DMS153 (cell line): ENCODE results near the gene INPP5K.
"Not testable (repeated sequence)": the region's sequence is repeated elsewhere in the genome, so short reads cannot be mapped to it uniquely, and the experiment has no call there.

Source experiments
- DNase-seq: peaks from one replicate; lab custom pipeline; 2025; lab: John Stamatoyannopoulos, UW

Gene INPP5K

DNA sequence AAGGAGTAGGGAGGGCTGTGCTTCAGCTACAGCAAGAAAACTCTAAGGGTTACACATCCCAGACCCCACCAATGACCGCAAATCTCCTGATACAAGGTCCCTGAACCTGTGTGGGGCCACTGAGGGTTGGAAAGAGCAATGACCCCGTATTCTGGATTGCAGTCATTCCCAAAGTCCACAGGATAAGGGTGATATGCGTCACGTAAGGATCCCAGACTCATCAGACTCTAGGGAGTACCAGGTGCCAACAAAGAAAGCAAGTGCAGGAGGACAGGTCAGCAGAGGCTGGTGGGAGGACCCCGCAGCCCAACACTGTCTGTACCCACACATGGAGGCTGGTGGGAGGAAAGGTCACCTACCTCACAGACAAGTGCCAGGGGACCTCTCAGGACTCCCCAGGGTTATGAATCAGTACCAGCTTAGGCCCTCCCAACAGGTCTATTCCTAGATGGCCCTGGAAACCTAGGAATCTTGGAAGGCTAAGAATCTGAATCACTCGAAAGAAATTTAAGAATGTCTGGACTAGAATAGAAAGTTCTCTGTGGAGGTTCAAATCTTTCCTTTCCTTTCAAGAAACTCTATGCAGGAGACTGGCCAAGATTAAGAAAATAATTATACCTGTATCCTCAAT is 30.0 kb upstream of the INPP5K start:
- no peak for DNase-seq

DNA sequence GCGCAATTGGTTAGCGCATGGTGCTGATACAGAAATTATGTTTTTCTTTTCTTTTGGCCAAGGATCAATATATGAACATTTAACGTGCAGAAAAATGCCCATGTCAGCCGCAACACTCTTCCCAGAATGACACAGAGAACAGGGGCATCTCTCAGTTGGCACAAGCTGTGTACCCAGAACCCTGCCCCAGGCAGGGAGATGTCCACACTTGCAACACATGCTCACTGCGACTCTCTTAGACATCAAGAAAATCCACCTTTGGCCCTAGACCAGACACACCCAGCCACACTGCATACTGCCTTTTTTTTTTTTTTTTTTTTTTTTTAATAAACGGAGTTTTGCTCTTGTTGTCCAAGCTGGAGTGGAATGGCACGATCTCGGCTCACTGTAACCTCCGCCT is 29.2 kb upstream of the INPP5K start:
- no peak for DNase-seq

DNA sequence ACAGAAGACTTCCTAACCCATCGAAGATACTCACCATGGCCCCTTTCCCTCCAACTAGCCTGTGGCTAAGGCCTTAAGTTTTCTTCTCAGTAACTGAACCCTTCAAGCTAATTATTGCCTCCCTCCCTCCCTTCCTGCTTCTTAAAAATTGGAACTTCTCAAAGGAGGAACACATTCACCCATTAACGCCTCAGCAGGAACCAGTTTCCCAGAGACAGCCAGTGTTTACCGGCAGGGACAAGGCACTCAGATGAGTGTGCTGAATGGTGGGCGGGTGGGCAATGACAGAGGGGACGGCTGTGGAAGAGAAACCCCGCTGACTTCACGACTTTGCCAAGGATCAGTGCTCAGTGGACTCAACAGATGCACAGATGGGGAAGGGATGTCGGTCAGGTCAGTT is 25.9 kb upstream of the INPP5K start:
- no peak for DNase-seq

DNA sequence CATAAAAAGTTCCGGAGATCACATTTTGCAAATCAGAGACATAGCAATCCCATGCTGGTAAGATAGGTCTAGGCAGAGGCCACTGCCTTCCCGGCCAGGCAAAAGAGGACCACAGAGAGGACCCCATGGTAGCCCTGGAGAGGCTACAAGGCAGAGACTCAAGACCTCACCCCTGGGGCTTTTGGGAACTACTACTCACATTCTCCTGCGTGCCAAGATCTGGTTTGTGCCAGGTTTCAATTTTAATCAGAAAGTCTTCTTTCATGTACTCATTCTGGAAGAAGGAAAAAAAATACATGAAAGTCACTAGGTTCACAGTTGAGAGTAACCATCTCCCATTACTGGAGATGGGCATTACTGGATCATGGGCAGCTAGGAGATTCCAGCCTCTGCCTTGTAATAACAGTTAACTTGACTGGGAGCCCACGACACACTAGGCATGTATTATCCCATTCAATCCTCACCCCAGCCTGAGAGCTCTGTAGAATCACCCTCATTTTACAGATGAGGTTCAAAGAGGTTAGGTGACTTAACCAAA is 25.0 kb upstream of the INPP5K start:
- DNase-seq = no peak

DNA sequence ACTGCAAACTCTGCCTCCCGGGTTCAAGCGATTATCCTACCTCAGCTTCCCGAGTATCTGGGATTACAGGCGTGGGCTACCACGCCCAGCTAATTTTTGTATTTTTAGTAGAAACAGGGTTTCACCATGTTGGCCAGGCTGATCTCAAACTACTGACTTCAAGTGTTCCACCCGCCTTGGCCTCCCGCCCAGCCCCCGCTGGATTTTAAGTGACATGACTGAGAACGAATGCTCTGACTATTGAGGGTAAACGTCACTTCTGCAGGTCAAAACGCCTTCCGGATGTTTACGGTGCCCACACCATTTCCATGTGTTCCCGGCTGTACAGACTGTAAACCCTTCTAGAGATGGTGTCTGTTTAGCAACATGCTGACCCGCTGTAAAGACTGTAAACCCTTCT is 23.4 kb upstream of the INPP5K start:
- no peak for DNase-seq

DNA sequence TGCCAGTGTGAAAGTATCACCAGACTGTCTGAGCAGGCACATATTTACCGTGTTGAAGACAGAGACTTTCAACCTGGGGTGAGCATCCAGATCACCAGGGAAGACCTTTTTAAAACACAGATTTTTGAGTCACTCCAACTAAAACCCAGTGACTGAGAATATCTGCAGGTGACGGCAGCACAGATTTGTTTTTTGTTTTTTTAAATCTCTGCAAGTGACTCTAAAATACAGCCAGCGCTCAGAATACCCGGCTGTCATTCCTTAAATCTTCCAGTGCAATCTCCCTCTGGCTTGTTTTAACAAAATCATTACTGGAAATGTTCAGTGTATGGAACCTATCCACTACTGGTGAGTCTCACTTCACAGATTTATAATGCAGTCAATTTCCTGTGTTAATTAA is 19.3 kb upstream of the INPP5K start:
- no peak for DNase-seq

DNA sequence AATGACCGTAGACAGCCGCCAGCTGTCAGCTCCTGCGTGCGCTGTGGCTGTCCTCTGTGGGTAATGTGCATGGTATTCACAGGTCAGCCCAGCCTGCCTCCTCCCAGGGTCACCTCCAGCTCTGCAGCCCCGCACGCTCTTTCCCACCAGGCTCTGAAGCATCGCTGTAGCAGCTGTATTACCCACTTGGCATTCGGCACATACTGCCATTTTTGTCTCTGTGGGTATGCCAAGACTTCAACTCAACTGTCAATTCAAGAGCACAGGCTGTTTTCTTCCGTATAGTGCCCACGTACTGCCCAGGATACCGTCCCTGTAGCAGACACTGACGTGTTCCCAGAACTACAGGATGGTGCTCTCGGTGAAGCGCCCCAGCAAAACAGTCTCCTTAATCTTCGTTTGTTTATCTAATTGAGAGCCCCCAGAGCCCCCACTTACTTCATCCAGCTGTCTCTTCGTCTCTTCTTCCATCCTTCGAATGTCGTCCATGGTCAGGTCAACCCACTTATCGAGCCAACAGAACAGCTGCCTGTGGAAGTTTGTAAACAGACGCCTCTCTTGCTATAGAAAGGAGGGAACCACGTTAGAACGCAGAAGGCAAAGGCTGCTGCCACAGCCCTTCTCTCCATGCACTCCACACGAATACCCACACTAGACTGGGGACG is 17.4 kb upstream of the INPP5K start:
- DNase-seq = no peak

DNA sequence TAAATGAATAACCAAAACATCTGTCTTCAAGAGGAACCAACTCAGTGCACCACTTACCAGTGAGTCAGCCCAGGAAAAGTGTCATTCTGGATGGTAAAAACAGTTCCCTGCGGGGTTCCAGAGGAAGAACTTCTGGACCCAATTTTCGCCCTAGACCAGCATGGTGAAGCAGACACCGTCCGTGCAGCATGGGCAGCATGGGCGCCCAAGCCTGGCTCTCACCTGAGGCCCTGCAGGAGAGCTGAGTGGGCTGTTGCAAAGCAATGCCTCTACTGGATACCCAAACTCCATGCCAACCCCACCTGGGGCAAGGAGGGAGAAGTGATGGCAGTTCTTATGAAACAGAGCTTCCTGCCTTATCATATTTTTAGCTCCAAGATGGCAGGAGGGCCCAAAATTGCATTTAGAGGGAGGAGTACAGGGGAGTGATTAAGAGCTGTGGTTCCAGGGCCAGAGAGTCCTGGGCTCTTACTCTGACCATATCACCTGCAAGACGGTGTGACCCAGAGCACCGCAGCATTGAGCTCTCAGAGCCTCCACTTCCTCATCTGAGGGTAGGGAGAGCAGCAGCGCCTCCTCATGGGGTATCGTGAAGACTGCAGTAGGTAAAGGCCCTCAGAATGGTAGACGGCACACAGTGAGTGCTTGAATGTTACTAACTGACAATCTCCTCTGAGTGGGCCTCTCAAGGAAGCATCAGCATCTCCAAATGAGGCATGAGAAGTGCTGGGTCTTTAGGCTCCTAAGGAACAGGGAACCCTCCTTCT is 16.6 kb upstream of the INPP5K start:
- DNase-seq = no peak

DNA sequence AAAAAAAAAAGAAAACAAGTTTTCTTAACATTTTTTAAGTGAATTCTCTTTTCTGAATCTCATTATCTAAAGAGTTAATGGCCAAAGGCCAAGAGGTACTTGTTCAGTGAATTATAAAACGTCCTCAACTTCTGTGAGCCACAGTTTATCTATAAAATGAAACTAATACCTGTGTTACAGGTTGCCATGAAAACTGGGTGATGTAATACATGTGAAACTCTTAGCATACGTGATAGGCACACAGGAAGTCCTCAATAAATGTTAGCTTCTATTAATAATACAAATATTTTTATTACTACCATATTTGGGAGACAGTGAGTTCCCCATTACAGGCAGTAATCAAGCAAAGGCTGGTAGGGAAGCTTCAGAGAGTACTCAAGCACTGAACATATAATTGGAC is 13.5 kb upstream of the INPP5K start:
- DNase-seq = no peak

DNA sequence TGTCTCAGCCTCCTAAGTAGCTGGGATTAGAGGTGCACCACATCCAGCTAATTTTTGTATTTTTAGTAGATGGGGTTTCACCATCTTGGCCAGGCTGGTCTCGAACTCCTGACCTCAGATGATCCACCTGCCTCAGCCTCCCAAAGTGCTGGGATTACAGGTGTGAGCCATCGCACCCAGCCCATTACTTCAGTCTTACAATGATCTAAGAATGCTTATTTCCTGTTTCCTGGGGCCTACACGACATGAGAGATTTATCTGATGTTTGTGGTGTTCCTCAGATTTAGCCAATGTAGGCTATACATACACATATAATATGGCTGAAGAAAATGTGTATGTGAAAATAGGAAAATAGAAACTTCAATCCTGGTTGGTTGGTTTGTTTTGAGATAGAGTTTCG is 10.5 kb upstream of the INPP5K start:
- not testable (repeated sequence) for DNase-seq

DNA sequence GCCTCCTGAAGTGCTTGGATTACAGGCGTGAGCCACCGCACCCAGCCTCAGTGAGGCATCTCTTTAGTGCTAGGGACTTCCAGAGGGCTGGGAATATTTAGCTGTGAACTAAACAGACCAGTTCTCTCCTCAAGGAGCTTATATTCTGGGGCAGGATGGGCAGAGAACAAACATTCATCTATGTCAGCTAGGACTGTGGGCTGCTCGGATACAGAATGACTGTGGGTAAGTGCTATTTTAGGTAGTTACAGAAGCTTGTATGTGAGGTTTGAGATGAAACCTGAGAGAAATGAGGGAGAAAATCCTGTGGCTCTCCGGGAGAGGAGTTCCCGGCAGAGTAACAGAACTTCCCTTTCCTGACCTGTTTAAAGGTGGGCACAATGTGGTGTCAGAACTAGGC is 6.2 kb upstream of the INPP5K start:
- DNase-seq = no peak

DNA sequence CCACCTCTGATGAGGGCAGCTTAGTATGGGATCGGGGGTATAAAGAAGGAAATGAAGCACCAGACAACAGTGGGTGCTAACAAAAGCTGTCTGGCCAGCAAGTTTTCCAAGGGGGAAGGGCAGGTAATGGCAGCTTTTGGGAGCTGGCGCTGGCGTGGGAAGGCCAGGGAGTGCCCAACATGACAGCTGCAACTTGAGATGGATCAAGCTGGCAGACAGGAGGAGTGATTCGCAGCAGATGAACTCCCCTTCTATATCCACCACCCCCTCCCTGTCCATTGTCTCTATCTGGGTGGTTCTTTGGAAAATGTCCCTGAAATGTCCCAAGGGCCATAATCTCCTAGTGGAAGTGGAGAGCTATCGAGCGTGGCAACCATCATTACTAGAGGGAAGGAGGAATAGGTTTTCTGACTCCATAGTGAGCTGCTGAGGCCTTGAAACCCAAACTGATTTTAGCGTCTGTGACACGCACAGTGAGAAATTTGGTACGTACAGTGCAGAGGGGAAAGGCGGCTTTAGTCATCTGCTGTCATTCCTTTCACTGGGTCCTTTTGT is 4.8 kb upstream of the INPP5K start:
- DNase-seq = no peak

DNA sequence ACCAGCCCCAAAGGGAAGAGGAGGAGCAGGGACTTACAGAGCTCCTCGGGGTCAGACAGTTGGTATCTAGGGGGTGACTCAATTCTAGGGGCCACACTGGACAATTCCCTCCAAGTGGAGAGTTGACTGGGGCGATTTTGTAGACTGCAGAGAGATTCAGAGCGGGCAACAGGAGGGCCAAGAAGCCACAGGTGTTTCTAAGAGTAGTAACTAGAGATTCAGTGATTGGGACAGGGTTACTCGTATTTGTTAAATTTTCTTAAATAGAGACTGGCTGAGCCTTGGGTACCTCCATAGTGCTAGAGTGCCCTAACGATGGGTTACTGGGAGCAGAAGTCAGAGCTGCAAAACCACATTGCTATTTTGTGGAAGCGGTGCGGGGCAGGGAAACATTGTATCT is 3.3 kb upstream of the INPP5K start:
- DNase-seq = no peak

DNA sequence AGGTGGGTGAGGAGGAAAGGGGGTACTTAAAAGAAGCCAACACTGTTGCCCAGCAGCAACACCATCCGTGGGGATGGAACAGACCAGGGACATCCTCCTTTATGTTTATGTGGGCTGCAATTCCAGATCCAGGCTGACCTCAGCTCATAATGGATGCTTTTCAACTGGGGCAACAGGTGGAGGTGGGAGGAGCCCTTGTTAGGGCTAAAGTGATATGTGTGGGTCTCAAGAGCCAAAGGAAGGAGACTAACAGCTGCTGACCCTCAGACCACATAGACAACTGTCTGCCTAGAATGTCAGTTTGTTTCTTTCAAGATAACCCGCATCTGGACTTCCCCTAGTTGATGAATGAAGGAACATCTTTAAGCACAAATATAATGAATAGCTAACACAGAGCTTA is 2.0 kb upstream of the INPP5K start:
- no peak for DNase-seq

DNA sequence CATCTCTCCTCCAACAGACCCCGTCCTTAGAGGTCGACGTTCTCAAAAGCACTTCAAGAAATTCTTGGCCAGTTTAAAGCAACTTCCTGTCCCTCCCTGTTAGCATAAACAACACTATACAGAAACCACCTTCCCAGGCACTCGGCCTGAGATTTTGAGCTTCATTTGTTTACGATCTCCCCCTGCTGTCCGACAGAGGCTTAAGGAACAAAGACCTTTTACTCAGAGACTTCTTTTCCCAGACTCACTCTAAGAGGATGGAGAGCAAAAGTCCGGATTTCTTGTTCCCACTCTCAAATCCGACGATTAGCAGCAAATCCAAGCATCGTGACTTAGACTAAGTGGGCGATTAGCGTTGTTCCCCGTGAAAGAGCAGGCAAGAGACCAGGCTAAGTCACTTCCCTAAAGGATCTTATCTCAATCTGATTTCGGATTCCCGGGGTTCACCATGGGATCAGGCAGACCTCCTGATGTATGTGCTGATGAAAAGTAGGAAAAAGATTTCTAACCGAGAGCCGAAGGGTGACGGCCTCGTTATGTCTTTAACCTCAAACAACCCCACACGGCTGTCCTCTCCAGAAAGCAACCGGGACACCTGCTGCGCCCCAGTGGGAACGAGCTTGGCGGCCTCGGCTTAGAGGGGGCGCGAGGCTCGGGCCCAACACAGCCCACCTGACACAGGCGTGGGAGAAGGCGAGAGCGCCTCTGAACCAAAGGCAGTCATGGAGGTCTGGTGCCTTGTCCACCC is 598 bp downstream of the INPP5K start:
- peak; percentile 37 for DNase-seq

DNA sequence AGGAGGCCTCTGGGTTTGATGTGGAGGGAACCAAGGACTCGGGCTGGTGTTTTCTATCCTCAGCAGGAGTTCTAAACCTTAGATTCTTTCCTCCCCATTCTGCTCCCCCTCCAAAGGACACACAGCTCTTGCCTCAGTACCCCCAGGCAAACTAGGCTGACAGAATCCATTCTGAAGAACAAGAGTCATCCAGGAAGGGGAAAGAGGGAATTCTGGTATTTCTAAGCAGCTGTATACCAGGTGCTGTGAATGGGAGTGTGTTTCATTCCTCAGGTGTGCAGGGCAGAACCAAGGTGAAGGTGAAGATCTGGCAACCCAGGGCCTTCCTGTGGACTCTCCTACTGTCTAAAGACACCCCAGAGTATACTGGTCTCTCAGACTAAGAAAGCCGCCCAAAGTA is 4.1 kb downstream of the INPP5K start:
- DNase-seq = no peak

DNA sequence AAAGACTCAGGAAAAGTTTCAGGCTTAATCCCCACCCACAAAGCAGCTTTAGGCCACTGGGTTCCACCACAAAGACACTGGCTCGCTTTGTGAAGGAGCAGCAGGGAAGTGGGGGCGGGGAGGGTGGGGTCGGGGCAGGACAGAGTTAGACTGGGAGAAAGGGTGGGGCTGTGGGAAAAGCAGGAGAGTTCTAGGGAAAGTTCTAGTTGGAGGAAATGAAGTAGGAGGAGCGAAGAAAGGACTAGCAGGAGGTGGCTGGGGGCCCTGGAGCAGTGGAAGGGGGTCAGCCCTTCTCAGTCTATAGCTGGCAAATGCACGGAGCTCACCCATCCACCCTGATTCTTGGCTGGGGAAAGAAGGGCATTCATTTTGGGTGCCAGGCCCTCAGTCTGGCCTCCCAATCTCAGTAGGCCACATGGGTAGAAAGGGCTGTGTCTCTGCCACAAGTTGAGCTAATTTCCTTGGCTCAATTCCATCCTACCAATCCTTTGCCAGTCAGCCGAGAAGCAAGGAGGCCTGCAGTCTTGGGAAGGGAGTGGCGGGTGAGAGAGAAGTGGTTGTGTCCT is 4.6 kb downstream of the INPP5K start:
- no peak for DNase-seq

DNA sequence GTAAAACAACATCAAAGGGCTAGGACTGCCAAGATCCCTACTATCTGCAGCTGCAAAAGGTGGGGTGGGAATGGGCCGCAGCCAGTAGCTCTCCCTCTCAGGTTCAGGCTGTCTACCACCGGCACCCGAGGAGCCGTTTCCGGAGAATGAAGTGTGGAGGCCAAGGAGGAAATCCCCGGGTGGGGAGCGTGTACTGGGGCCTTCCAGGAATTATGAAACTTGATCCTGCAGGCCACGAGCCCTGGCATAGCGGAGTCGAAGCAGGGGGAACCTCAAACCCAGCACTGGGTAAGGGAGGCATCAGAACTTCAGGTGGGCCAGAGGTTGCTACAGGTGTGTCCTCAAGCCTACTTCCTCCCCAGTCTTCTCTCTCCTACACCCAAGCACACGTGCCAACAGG is 5.1 kb downstream of the INPP5K start:
- no peak for DNase-seq

DNA sequence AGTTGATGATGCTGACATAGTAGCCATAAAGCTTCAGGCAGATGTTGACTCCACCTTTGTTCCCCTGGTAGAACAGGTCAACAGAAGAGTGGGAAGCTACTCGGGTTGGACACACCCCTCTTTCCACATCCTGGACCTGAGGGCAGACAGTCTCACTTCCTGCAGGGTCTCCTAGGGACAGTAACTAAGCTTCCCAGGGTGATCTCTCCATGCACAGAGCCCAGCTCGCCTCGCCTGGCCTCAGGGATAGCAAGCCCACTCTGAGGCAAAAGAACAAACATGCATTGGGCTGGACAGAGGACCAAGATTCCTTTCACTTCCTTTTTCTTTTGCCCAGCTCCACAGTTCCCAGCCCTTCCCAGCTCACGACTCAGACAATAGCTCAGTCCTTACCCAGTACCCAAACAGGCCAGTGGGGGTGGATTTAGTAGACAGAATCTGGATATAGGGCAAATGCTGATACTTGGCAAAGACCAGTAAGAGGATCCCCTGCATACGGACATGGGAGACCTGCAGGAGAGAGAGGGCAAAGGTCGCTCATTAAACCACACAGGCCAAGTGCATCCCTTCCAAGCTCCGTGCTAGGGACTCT is 7.0 kb downstream of the INPP5K start:
- no peak for DNase-seq

DNA sequence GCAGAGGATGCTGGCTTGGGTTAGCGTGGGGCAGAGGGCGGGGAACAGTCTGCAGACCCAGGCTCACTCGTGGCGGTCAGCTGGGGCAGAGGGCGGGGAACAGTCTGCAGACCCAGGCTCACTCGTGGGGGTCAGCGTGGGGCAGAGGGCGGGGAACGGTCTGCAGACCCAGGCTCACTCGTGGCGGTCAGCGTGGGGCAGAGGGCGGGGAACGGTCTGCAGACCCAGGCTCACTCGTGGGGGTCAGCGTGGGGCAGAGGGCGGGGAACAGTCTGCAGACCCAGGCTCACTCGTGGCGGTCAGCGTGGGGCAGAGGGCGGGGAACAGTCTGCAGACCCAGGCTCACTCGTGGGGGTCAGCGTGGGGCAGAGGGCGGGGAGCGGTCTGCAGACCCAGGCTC is 7.7 kb downstream of the INPP5K start:
- not testable (repeated sequence) for DNase-seq

DNA sequence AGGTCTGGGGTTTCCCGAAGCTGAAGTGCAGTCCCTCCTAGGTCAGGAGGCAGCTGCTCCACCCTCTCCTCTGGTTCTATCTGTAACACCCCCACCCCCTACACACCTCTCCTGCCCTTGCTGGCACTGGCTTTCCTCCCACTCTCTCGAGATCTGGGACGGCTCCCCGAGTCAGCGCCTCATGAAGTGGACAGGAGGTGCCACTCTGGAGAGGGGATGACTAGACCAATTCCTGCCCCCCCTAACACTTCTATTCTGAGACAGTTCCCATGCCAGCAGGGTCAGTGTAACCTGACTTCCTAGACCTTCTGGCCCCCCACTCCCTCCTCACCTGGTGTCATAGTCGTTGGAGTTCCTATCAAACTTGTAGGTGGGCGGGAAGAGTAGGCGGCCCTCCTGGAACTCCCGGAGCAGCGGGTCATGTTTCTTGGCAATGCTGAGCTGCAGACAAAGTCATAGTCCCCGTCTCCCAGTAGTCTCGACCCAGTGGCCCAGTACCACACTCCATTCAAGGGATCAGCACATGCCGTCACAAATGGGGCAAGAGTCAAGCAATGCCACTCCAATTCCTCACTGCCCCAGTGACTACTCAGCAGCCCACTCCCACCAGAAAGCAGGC is 9.7 kb downstream of the INPP5K start:
- no peak for DNase-seq
